Esophagus muscularis mucosa (tissue), 3 donors: ENCODE results near the gene CYSTM1.

Experiments used
- EP300 ChIP-seq: sonication (generic); formaldehyde crosslinking; IDR thresholded peaks from one replicate; pipeline ENCODE4 v1.6.1; 2017; ENCODE audit warnings: antibody characterized with exemption
- TF ChIP-seq, protein P1 (sequence below), 3 experiments: fragments of 200-600 bp in 2 of 3; fragments of 450-650 bp in 1 of 3; sonication (generic) in 2 of 3; IDR thresholded peaks; one replicate each; pipeline ENCODE4 v1.5.1; 2017 to 2019; ENCODE audit warnings: antibody characterized with exemption in 3 of 3, mild to moderate bottlenecking in 2 of 3, moderate library complexity in 1 of 3

DNA sequence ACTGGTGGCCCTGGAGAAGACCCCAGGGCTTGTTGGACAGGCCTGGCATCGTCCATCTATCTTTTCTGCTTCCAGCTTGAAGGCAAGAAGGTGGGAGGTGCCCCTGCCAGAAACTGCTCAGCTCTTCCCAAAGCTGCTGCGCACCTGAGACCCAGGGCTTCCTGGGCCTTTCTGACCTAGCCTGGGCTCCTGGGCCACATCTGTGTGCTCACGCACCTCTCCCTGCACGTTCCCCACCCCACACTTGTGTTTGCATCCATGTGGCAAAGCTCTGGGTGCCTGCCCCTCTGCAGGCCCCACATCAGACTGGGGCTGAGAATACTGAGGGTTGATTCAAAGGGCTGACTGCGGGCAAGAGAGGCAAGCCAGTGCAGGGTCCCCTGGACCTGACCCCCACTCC, 64.5 kb downstream of the CYSTM1 start:
- TF ChIP-seq EP300 = no peak
- TF ChIP-seq, protein P1, sequence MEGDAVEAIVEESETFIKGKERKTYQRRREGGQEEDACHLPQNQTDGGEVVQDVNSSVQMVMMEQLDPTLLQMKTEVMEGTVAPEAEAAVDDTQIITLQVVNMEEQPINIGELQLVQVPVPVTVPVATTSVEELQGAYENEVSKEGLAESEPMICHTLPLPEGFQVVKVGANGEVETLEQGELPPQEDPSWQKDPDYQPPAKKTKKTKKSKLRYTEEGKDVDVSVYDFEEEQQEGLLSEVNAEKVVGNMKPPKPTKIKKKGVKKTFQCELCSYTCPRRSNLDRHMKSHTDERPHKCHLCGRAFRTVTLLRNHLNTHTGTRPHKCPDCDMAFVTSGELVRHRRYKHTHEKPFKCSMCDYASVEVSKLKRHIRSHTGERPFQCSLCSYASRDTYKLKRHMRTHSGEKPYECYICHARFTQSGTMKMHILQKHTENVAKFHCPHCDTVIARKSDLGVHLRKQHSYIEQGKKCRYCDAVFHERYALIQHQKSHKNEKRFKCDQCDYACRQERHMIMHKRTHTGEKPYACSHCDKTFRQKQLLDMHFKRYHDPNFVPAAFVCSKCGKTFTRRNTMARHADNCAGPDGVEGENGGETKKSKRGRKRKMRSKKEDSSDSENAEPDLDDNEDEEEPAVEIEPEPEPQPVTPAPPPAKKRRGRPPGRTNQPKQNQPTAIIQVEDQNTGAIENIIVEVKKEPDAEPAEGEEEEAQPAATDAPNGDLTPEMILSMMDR (IDR thresholded peaks at IDR 0.05) = no peak
